Brain microvascular endothelial cell (primary cell): ENCODE data around the gene TNIK.

ENCODE experiments used
- DNase-seq: peaks from one replicate; pipeline ENCODE4 v3.0.0-alpha.2; 2020
- H3K27ac ChIP-seq: fragments of 250-450 bp; sonication (Bioruptor Pico); 2 replicates; pipeline ENCODE4 v1.5.1; 2020; ENCODE audit warnings: mild to moderate bottlenecking, moderate library complexity
- H3K27me3 ChIP-seq: fragments of 250-450 bp; sonication (Bioruptor Pico); replicated peaks from 2 replicates; pipeline ENCODE4 v1.5.1; 2020; ENCODE audit warnings: mild to moderate bottlenecking
- H3K36me3 ChIP-seq: fragments of 250-450 bp; sonication (Bioruptor Pico); replicated peaks from 2 replicates; pipeline ENCODE4 v1.5.1; 2020; ENCODE audit warnings: mild to moderate bottlenecking
- H3K4me3 ChIP-seq: 2 replicates; pipeline ENCODE4 v1.5.1; 2011; ENCODE audit warnings: low read depth, mild to moderate bottlenecking, control low read depth, low read length, moderate library complexity
- in situ Hi-C: cut with HindIII; loops from 2 replicates; pipeline ENCODE4 v1.10.0; 2017; ENCODE audit warnings: low sequenced_read_pairs, low pct_ligation_motif_present
- TF ChIP-seq, protein P1 (sequence below): IDR thresholded peaks from 2 replicates; pipeline ENCODE4 v1.5.1; 2011; ENCODE audit warnings: low read depth, mild to moderate bottlenecking, moderate library complexity, low read length, control low read depth, inconsistent platforms; ENCODE audit errors: missing control alignments

Gene TNIK

DNA sequence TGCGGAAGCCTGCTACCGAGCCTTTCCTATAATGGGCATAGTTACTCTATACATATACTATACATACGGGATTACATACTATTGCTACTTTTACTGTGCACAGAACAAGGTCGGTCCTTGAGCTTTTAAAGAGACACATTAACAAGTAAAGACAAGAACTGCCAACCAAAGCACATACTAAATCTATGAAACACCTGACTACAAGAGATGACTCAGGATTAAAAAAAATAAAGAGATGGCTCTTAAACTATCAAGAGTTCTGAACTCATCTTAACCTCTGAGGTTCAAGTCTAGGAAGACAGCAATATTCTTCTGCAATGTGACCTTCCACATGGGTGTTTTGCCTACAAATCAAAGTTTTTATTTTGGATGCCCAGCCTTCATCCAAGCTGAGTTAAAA lies 106.8 kb downstream of the TNIK start:
- in situ Hi-C loops = no loop called here
- no peak for DNase-seq
- TF ChIP-seq, protein P1, sequence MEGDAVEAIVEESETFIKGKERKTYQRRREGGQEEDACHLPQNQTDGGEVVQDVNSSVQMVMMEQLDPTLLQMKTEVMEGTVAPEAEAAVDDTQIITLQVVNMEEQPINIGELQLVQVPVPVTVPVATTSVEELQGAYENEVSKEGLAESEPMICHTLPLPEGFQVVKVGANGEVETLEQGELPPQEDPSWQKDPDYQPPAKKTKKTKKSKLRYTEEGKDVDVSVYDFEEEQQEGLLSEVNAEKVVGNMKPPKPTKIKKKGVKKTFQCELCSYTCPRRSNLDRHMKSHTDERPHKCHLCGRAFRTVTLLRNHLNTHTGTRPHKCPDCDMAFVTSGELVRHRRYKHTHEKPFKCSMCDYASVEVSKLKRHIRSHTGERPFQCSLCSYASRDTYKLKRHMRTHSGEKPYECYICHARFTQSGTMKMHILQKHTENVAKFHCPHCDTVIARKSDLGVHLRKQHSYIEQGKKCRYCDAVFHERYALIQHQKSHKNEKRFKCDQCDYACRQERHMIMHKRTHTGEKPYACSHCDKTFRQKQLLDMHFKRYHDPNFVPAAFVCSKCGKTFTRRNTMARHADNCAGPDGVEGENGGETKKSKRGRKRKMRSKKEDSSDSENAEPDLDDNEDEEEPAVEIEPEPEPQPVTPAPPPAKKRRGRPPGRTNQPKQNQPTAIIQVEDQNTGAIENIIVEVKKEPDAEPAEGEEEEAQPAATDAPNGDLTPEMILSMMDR = no peak
- Histone ChIP-seq H3K27ac (no peak overlapping the region), H3K4me3 (no peak overlapping the region), H3K36me3 (no peaks in the 10 kb centered on the region), H3K27me3 (no peaks in the 10 kb centered on the region)

DNA sequence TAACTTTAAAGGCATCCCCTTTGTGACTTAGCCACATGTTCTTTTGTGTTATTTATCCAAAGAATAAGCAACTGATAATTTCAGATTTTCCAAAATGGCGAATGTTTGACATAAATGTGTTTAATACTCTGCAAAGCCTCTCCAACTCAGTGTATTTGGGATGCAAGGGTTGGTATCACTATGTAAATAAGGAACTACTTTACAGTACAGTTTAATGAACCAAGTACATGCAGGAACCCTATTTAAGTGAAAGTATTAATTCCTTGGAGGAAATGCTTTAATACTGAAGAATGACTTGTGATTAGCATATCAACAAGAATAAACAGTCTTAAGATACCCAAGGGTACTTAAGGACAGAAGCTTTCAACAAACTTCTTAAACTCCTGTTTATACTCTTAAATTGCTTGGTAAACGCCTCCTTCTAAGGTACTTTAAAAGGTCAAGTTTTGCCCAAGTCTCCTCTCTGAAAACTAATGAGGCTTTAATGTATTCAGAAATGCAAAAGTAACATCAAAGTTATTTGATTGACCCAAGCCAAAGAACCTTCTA lies 107.7 kb downstream of the TNIK start:
- in situ Hi-C loops = no loop called here
- TF ChIP-seq, protein P1 = no peak
- Histone ChIP-seq H3K27me3 (no peaks in the 10 kb centered on the region), H3K27ac (peak overlapping the region; percentile 52), H3K4me3 (no peak overlapping the region), H3K36me3 (no peaks in the 10 kb centered on the region)
- no peak for DNase-seq

DNA sequence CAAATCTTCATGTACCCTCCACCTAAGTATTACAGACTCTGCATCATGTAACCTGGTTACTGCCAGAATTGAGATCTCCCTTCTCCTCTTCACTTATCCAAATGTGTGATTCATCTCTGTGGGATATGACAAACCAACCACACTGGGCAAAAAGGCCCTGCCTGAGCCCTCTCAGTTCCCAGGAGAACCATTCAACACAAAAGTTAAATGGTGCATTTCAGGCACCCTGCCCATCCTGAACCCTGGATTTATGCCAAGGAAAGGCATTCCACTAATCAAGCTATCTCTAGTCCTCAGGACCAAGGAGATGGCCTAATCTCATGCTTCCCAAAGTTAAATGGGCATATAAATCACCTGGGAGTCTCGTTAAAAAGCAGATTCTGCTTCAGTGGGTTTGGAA lies 108.5 kb downstream of the TNIK start:
- no peak overlapping the region for H3K4me3 ChIP-seq
- in situ Hi-C loops = no loop called here
- TF ChIP-seq, protein P1 = no peak
- H3K27me3 ChIP-seq = no peaks in the 10 kb centered on the region
- H3K36me3 ChIP-seq = no peaks in the 10 kb centered on the region
- peak overlapping the region; percentile 52 for H3K27ac ChIP-seq
- DNase-seq = peak; percentile 96

DNA sequence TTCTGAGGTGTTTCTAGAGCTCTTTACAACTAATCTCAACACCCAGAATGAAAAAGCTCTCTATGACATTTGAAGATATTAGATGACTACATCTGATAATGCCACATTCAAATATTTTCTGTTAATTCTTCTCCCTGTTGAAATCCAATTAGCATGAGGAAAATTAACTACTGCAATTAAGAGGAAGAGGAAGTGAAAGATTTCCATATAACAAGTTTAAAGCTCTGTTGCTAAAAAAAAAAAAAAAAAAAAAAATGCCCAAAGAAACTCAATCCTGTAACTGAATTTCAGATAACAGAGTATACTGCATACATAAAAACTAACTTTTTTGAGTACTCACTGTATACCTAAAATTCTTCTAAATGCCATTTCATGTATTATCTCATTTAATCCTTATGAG lies 109.8 kb downstream of the TNIK start:
- in situ Hi-C loops = no loop called here
- TF ChIP-seq, protein P1 = no peak
- Histone ChIP-seq H3K36me3 (no peaks in the 10 kb centered on the region), H3K27ac (no peak overlapping the region), H3K27me3 (no peaks in the 10 kb centered on the region), H3K4me3 (no peak overlapping the region)
- DNase-seq = no peak

DNA sequence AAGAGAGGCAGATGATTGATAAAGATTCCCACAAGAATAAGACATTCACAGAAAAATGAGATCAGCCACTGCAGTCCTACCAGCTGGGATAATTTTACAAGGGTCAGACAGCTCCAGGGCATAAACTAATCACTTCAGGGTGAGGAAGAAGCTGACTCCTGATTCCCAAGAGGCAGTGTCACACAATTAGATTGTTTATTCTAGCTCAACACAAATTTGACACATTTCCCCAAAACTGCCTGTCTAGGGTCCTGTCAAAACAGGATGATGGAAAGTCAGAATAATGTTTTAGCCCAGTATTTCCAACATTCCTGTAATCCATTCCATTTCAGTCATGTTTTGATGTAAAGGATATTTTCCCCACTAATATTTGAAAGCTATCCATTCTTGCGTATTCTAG lies 110.8 kb downstream of the TNIK start:
- no peak overlapping the region for H3K27ac ChIP-seq
- TF ChIP-seq, protein P1 = no peak
- no peak for DNase-seq
- no peaks in the 10 kb centered on the region for H3K27me3 ChIP-seq
- in situ Hi-C loops = no loop called here
- H3K36me3 ChIP-seq = no peaks in the 10 kb centered on the region
- H3K4me3 ChIP-seq = no peak overlapping the region

DNA sequence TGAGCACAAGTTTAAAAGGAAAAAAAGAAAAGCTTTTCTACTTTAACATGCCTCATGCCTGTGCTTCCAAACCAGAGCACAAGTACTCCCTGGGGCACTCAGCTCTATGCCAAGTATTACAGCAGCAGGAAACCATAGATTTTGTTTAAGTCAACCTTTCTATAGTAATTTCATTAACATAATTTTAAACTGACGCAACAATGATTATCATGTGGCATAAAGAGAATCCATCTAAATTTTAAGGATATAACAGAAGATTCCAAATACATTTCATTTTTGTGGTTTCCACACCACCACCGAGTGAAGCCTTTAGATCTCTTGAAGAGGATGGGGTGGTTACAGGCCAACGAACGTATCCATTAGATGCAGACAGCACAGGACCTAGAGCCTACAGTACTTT lies 112.1 kb downstream of the TNIK start:
- TF ChIP-seq, protein P1 = no peak
- no peaks in the 10 kb centered on the region for H3K36me3 ChIP-seq
- in situ Hi-C loops = no loop called here
- no peaks in the 10 kb centered on the region for H3K27me3 ChIP-seq
- H3K27ac ChIP-seq = no peak overlapping the region
- H3K4me3 ChIP-seq = no peak overlapping the region
- DNase-seq = peak; percentile 20
